ENCODE data around the gene NR2C2.

DNA sequence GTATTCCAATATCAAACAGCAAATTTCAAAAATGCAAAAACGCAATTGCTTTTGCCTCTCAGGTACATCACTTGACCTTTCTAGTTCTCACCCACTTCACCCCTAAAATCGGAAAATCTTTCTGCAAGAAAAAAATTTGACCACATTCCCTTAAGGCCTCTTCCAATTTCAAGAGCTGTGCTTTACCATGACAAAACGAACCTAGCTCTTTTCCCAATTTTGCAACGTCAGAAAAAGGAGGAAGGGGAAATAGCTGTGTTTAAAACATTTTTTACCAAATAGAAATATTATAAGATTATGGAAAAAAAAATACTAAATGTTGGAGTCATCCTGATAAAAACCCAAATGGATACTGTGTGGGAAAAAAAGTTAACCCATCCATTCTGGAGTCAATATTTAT is 1.1 kb upstream of the NR2C2 start:
- TF ChIP-seq, protein P1, sequence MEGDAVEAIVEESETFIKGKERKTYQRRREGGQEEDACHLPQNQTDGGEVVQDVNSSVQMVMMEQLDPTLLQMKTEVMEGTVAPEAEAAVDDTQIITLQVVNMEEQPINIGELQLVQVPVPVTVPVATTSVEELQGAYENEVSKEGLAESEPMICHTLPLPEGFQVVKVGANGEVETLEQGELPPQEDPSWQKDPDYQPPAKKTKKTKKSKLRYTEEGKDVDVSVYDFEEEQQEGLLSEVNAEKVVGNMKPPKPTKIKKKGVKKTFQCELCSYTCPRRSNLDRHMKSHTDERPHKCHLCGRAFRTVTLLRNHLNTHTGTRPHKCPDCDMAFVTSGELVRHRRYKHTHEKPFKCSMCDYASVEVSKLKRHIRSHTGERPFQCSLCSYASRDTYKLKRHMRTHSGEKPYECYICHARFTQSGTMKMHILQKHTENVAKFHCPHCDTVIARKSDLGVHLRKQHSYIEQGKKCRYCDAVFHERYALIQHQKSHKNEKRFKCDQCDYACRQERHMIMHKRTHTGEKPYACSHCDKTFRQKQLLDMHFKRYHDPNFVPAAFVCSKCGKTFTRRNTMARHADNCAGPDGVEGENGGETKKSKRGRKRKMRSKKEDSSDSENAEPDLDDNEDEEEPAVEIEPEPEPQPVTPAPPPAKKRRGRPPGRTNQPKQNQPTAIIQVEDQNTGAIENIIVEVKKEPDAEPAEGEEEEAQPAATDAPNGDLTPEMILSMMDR (IDR thresholded peaks at IDR 0.05): no peak
- TF ChIP-seq EP300 (IDR thresholded peaks at IDR 0.05) (no peak), POLR2A (IDR thresholded peaks at IDR 0.05) (no peak)

Measured in ovary (tissue), 3 donors.